22Rv1 (cell line): ENCODE data around the gene NMRAL1.

ENCODE experiments used
- ZFX ChIP-seq: fragments of 450-650 bp; IDR thresholded peaks from 2 replicates; pipeline ENCODE4 v1.6.1; 2017; ENCODE audit warnings: antibody characterized with exemption, borderline replicate concordance
- TF ChIP-seq, protein P1 (sequence below): fragments of 450-650 bp; IDR thresholded peaks from 2 replicates; pipeline ENCODE4 v1.5.1; 2017; ENCODE audit warnings: mild to moderate bottlenecking

DNA sequence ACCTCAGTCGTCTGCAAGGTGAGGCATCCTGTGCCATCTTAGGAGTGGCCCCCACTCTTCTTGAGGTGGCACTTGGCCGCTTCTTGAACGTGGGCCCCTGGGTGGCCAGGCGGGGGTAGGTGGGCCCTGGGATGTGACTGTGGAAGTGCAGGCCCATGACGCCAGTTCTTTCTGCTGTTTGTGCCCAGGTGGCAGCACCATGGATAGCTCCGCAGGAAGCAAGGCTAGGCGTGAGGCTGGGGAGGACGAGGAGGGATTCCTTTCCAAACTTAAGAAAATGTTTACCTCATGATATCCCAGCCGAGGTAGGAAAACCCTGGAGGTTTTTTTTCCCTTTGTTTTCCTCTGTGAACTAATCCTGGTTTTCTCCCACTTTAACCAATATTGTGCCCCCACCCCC lies 19.8 kb downstream of the NMRAL1 start:
- TF ChIP-seq, protein P1, sequence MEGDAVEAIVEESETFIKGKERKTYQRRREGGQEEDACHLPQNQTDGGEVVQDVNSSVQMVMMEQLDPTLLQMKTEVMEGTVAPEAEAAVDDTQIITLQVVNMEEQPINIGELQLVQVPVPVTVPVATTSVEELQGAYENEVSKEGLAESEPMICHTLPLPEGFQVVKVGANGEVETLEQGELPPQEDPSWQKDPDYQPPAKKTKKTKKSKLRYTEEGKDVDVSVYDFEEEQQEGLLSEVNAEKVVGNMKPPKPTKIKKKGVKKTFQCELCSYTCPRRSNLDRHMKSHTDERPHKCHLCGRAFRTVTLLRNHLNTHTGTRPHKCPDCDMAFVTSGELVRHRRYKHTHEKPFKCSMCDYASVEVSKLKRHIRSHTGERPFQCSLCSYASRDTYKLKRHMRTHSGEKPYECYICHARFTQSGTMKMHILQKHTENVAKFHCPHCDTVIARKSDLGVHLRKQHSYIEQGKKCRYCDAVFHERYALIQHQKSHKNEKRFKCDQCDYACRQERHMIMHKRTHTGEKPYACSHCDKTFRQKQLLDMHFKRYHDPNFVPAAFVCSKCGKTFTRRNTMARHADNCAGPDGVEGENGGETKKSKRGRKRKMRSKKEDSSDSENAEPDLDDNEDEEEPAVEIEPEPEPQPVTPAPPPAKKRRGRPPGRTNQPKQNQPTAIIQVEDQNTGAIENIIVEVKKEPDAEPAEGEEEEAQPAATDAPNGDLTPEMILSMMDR, result no peak
- TF ChIP-seq ZFX, result no peak
